HPDE6-E6E7 (cell line): ENCODE data around the gene TRANK1.
"Not testable (repeated sequence)": the region's sequence is repeated elsewhere in the genome, so short reads cannot be mapped to it uniquely, and the experiment has no call there.

Experiments
- DNase-seq: peaks from one replicate; pipeline ENCODE4 v3.0.0; 2011; ENCODE audit warnings: missing footprints; ENCODE audit errors: extremely low spot score

TRANK1 gene

GRCh38 chr3:36957862-36958686 is 13.2 kb upstream of the TRANK1 start:
- peak; percentile 42 for DNase-seq

DNA sequence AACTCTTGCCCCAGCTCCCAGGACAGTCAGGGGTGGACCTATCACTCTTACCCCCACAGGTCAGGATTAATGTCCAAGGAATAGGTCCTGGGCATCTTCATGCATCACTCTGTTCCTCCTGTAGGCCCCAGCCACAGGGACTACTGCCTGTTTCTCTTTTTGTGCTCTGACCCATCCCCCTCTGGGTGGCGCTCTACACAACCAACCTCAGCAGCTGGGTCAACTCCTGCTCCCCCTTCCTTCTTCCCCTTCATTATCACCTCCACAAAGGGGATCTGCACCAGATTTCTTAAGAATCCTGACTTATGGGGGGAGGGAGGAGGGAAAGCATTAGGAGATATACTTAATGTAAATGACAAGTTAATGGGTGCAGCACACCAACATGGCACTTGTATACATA is 12.2 kb upstream of the TRANK1 start:
- no peak for DNase-seq

DNA sequence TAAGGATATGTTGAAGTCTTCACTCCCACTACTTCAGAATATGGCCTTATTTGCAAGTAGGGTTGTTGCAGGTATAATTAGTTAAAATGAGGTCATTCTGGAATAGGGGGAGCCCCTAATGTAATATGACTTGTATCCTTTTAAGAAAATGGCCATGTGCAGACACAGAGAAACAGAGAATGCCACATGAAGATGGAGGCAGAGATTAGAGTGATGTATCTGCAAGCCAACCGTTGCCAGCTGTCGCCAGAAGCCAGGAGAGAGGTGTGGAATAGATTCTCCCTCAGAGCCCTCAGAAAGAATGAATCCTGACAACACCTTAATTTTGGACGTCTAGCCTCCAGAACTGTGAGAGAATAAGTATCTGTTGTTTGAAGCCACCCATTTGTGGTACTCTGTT is 11.3 kb upstream of the TRANK1 start:
- no peak for DNase-seq

- no peak for DNase-seq
Observed at GRCh38 chr3:36954452-36955134, 9.7 kb upstream of the TRANK1 start.

- not testable (repeated sequence) for DNase-seq
Observed at GRCh38 chr3:36947814-36948213, 3.0 kb upstream of the TRANK1 start.

DNA sequence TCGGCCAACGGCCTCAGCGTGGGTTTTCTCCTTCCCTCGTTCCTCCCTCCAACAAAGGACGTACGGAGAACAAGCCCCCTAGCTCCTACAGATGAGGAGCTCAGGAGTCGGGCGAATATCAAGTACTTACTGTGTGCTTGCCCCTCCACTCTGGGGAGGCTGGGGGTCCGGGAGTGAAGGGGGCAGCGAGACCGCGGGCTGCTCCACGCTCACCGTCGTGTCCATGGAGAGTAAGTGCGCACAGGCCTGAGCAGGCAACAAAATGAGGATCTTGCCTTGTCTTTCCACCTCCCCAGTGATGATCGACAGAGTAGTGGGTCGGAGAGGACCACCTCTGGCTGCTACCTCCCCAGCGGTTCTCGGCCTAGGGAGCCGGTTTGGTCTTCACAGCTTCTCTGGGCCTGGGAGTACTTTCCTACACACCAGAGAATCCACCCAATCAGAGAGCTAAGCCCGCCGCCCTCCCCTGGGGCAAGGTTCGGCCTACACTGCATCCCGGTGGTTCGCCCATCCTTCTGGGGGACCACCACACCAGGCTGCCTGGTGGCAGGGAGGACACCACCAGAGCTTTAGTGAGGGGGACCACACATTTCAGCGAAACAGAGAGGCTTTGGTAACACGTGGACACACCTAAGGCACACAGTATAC is 603 bp upstream of the TRANK1 start:
- DNase-seq, result no peak

GRCh38 chr3:36944012-36944640 is 728 bp downstream of the TRANK1 start:
- DNase-seq, result peak; percentile 10

GRCh38 chr3:36943601-36944000 is 1.3 kb downstream of the TRANK1 start:
- no peak for DNase-seq

DNA sequence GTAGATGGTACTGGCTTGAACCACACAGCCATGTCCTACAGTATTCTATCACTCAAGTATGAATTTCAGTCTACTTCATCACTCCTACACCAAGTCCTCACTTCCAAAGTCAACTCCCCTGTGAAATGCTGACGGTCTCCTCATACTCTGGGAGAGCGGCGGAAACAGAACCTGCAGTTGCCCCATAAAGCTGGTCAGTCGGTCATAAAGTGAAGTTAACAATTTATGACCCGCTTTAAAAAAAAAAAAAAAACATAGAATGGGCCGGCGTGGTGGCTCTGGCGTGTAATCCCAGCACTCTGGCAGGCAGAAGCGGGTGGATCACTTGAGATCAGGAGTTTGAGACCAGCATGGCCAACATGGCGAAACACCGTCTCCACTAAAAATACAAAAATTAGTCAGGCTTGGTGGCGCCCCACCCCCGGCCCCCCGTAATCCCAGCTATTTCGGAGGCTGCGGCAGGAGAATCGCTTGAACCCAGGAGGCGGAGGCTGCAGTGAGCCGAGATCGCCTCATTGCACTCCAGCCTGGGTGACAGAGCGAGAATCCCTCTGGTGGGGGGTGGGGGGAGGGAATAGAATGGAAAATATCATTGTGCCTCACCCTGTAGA is 2.1 kb downstream of the TRANK1 start:
- DNase-seq, result no peak

DNA sequence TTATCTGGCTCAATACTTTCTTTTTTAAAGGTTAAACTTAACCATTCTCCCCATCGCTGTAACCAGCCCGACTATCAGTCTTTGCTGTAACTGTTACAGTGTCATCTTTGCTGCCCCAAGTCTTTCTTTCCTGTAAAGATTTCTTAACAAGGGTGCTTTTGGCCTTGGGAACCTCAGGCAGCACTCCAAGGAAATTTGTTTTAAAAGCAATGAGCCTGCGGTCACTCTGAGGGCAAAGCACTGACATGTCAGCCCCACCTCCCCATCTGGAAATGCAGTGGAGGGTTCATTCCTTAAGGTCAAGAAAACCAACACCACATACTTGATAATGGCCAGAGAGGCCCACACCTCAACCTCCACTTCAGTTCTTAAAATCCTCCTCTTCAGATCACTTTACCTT is 3.2 kb downstream of the TRANK1 start:
- DNase-seq, result no peak

GRCh38 chr3:36941162-36941561 is 3.7 kb downstream of the TRANK1 start:
- DNase-seq, result no peak

GRCh38 chr3:36937492-36937891 is 7.4 kb downstream of the TRANK1 start:
- DNase-seq, result no peak

DNA sequence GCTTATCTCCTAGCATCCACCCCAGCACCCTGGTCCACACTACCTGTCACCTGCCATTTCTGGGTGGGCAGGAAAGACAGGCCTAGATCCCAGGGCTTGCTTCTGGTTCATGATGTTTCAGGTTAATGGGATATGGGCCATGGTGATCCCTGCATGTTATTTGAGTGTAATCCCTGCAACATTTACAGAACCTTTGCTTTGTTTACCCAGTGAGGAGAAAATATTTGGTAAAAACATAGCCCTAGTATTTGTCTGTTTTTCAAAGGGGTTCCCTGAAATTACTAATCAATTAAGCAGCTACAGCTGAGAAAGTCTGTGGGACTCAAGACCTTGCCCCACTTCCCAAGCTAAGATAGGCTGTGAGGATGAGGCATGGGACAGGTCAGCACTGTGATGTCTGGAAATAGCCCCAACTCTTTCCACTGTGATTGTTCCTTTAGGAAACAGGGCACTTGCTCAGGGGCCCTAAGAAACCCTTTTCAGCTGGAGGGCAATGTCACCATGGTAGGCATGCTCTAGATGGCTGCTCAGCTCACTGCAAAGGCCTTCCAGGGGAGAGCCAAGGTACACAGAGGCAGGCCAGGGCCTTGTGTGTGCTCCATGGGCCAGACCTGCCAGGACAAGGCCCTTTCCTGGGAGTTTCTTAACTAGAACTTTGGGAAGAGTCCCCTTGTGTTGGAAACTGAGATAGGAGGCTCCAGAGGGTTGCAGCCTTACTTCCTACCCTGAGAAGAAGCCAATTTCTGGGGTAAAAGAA is 11.1 kb downstream of the TRANK1 start:
- no peak for DNase-seq

- not testable (repeated sequence) for DNase-seq
Observed at GRCh38 chr3:36931424-36931823, 13.4 kb downstream of the TRANK1 start.

GRCh38 chr3:36928220-36928619 is 16.6 kb downstream of the TRANK1 start:
- no peak for DNase-seq

- no peak for DNase-seq
Observed at GRCh38 chr3:36926292-36926897, 18.5 kb downstream of the TRANK1 start.

DNA sequence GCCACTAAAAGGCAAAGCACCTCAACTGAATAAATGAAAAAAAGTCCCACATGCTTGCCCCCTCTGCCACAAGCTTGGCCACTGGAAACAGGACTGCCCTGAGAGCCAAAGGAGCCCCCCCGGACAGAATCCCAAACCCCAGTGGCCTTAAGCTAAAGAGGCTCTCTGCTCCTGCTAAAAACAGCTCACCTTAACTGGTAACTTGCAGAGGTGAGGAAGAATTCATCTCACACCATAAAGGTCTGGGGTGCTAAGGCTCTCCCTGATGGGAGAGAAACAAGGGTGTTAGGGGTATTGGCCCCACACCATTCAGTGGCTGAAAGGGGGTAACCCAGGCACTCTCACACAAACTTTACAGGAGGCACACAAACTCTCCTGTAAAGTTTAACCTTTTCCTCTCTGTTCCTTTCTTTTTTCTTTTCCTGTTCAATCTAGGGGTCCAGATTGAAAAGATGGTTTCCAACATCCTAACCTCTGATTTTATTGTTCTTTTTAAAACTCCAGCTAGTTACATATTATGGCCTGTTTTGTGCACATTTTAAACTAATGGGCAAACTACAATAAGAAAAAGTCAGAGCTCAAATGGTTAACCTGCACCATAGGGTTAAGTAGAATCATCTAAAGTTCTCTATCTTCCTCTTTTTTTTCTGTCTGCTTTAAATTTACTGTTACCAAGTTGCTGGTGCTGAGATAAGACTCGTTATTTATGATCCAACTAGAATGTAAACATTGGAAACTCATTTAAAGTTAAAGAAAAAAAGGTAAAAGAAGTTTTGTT is 19.9 kb downstream of the TRANK1 start:
- no peak for DNase-seq

- no peak for DNase-seq
Observed at GRCh38 chr3:36923981-36924743, 20.7 kb downstream of the TRANK1 start.

DNA sequence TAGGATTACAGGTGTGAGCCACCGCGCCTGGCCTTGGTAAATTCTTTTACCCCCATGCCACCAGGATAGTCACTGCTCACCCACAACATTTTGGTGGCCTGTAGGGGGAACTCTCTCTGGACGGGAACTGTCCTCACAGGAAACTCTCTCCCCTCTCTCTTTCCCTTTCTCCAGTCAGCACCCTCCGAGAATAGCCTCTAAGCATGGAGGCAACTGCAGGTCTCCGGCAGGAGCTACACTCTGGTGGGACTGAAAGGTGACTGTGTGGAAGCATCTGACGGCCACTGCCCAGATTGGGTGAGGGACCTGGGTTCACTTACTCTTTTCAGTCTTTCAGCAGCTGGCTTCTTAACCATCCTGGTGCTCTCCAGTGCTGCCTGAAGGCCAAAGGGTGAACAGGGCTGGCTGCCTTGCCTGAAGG is 21.3 kb downstream of the TRANK1 start:
- DNase-seq, result no peak
